DMS 273 treated with DMSO at 0.1 percent for 48 hours (cell line): Measurements from ENCODE around the gene ZSCAN25.
"Not testable (repeated sequence)": the region's sequence is repeated elsewhere in the genome, so short reads cannot be mapped to it uniquely, and the experiment has no call there.

ENCODE experiments used
- DNase-seq: peaks from one replicate; lab custom pipeline; 2025; lab: John Stamatoyannopoulos, UW

Gene ZSCAN25

GRCh38 chr7:99617192-99617781 is 541 bp downstream of the ZSCAN25 start:
- no peak for DNase-seq

DNA sequence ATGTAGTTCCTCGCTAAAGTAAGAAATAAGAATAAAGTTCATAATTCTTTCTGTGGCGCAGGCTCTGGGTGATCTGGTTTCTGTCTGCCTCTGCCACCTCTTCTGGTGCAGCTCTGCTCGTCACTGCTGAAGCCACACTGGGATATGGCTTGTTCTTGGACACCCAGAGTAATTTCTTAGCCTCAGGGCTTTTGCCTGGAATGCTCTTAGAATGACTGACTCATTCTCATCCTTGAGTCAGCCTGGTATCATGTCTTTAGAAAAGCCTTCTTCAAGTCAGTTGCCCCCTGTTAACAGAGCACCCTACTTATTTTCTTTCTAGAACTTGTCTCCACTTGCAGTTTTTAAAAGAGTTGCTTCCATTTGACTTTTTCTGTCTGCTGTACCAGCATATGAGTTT is 2.0 kb downstream of the ZSCAN25 start:
- DNase-seq = no peak

DNA sequence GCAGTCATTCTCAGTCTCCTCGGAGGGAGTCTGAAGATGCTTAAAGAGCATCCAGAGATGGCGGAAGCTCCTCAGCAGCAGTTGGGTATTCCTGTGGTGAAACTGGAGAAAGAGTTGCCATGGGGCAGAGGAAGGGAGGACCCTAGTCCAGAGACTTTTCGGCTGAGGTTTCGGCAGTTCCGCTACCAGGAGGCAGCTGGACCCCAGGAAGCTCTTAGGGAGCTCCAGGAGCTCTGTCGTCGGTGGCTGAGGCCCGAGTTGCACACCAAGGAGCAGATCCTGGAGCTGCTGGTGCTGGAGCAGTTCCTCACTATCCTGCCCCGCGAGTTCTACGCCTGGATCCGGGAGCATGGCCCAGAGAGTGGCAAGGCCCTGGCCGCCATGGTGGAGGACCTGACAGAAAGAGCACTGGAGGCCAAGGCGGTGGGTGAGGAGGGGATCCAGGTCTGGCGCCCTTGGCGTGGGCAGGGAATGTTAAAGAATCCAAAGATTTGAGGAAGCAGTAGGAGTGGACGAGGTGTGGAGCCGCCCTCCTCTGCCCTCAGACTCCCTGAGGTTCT is 2.9 kb downstream of the ZSCAN25 start:
- no peak for DNase-seq

- DNase-seq = no peak
Observed at GRCh38 chr7:99621271-99621670, 4.5 kb downstream of the ZSCAN25 start.

DNA sequence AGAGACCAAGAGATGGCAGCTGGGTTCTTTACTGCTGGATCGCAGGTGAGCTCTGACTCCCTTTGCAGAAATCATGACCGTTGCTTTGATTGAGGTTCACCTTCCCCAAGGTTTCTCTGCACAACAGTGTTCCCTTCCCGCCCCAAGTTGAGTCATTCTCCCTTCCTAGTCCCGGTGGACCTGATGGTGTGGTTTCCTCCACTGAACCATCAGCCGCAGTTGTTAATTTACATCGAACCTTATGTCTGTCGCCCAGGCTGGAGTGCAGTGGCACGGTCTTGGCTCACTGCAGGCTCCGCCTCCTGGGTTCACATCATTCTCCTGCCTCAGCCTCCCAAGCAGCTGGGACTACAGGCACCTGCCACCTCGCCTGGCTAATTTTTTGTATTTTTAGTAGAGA is 5.8 kb downstream of the ZSCAN25 start:
- DNase-seq = no peak

DNA sequence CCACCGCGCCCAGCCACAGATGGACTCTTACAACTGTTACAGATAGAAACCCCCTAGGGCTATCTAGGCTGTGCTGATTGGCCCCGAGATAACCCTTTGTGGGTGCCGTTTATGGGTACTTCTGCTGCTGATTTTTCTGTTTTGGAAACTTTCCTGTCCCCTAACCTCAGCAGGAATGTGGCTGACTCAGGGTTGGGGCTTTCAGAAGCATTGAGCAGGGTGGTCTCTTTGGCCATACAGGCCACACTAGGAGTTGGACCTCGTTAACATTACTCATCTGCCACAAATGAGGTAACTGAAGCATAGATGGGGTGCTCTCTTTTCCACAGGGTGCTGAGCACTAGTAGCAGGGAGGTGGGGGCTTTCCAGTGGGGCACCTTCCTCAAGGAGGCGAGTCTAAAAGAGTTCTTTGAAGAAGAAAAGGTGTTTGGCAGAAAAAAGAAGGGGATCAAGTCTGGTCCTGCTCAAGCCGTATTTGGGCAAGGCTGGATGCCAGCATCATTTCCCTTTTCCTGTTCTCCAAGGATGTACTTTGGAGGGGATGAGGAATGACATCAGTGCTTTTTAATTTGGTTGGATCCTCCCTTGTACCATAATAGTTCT is 6.4 kb downstream of the ZSCAN25 start:
- no peak for DNase-seq

GRCh38 chr7:99623702-99624447 is 7.1 kb downstream of the ZSCAN25 start:
- no peak for DNase-seq

GRCh38 chr7:99624484-99624883 is 7.7 kb downstream of the ZSCAN25 start:
- DNase-seq = no peak

DNA sequence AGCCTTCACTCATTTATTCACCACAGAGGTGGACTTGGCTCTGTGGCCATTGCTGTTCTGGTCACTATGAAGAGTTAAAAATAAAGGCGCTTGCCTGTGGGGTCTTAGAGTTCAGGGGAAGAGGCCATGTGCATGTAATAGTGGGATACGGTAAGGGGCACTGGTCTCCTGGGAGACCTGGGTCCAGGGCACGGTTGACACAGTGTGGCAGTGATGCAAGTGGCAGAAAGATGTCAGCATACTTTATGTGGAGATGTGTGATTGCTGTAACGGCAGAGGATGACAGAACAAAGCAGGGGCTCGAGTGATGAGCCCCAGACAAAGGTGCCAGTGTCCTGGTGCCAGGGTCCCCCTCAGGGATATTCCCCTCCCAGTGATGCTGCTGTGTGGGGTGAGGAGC is 8.6 kb downstream of the ZSCAN25 start:
- DNase-seq = no peak

GRCh38 chr7:99625961-99626360 is 9.2 kb downstream of the ZSCAN25 start:
- DNase-seq = no peak

GRCh38 chr7:99626661-99627060 is 9.9 kb downstream of the ZSCAN25 start:
- no peak for DNase-seq

DNA sequence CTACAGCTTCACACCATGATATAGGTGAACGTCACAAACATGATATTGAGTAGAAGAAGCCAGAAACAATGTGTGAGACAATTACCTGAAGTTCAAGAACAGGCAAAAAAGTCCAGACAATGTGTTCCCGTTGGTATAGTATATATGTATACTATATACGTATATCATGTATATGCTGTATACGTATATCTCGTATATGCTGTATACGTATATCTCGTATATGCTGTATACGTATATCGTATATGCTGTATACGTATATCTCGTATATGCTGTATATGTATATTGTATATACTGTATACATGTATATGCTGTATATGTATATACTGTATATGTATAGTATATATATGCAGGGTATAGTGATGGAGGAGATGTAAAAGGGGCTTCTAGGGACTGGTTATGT is 10.8 kb downstream of the ZSCAN25 start:
- DNase-seq = no peak

GRCh38 chr7:99628471-99629465 is 12.0 kb downstream of the ZSCAN25 start:
- no peak for DNase-seq

GRCh38 chr7:99629643-99630042 is 12.9 kb downstream of the ZSCAN25 start:
- DNase-seq = no peak

GRCh38 chr7:99631295-99632109 is 14.8 kb downstream of the ZSCAN25 start:
- DNase-seq = no peak

DNA sequence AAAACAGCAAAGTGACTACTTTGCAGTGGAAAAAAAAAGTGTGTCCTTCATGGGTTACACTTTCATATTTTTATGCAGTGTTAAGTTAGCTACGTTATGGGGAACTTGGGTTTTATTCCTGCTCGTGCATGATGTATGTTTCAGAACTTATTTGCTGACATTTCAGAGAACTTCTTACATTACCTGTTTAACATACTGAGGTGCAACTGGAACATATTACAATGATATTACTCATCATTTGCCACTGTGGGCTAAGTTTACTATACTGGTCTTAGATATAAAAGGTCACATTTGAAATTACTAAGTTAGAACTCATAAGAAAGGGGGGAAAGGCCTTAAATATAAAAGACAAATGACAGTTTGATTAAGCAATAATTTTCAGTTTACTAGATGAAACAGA is 20.7 kb downstream of the ZSCAN25 start:
- not testable (repeated sequence) for DNase-seq

DNA sequence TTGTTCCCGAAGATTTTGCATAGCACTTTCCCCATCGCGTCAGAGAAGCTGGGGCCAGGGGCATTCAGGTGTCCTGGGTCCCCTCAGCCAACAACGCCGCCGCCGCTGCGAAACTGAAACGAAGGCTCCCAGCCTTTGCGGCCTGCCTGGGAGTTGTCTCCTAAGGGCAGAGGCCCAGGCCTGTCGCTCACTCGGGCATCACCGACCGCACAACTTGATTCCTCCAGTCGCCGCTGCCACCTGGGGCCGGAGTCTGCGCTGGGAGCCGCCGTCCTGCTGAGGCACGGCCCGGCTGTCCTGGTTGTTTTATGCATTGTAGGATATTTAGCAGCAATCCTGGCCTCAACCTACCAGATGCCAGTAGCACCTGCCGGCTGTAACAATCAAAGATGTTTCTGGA is 22.0 kb downstream of the ZSCAN25 start:
- DNase-seq = no peak

- DNase-seq = no peak
Observed at GRCh38 chr7:99639267-99639666, 22.5 kb downstream of the ZSCAN25 start.

DNA sequence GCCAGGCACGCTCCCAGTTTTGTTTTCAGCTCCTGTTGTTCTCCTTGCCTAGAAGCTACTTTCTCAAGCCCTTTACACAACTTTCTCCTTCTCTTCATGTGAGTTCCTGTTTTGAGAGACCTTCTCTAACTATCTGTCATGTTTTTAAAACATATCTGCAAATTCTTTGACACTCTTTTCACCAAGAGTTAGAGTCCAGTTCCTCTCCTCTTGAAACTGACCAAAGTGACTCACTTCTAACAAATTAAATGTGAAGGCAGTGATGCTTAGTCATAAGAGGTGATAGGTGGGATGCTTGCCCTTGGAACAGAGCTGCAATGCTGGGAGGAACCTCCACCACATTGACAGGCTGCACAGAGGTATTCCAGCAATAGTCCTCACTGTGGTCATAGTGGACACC is 25.3 kb downstream of the ZSCAN25 start:
- DNase-seq = no peak

- no peak for DNase-seq
Observed at GRCh38 chr7:99643464-99643863, 26.7 kb downstream of the ZSCAN25 start.

- DNase-seq = no peak
Observed at GRCh38 chr7:99644431-99644830, 27.7 kb downstream of the ZSCAN25 start.
